ENCODE results near the gene NECAB3. TPM values are rescaled to one million over a fixed set of nuclear protein-coding genes. Genes with fewer than 3 reads are reported as not detected.

The NECAB3 gene
- total RNA-seq, 1 experiment from 2014 or later: 105 TPM

- CTCF ChIA-PET: no interaction called here
- no peak overlapping the region for H3K4me3 ChIP-seq (ENCODE audit: low read depth, low read length)
- no peaks in the 10 kb centered on the region for H3K27me3 ChIP-seq (replicated peaks; ENCODE audit: control insufficient read depth, insufficient read depth, low read length)
- peaks cover 88% of the 10 kb centered on the region for H3K36me3 Mint-ChIP-seq (ENCODE audit: insufficient read depth, unreplicated experiment)
- H3K4me1 Mint-ChIP-seq (ENCODE audit: low read depth, unreplicated experiment): peaks cover 14% of the 10 kb centered on the region
- H3K27ac Mint-ChIP-seq (ENCODE audit: unreplicated experiment): peak overlapping the region; percentile 7
- H3K4me3 Mint-ChIP-seq (ENCODE audit: unreplicated experiment): no peak overlapping the region
- peaks cover 23% of the 10 kb centered on the region for H3K4me1 ChIP-seq
- no TSS peak for BruUV-seq (replicated peaks)
- no peak for TF ChIP-seq CTCF (IDR thresholded peaks at IDR 0.05; ENCODE audit: insufficient read depth in 1 of 2, low read depth in 1 of 2, low read length in 1 of 2, severe bottlenecking in 1 of 2, unreplicated experiment in 1 of 2)
- intact Hi-C loops (cut with micrococcal nuclease; ENCODE audit: unreplicated experiment): no loop called here
- H3K27me3 Mint-ChIP-seq (ENCODE audit: insufficient read depth, unreplicated experiment): no peaks in the 10 kb centered on the region
- H3K9me3 Mint-ChIP-seq (ENCODE audit: unreplicated experiment): no peaks in the 10 kb centered on the region
- no peak for DNase-seq
- no peaks in the 10 kb centered on the region for H3K9me3 ChIP-seq
- POLR2A ChIA-PET: interaction anchor here (0.6 kb wide), 1 partner anchor 90 kb away, joined by 3 read pairs; no protein-coding TSS in a partner anchor
- H3K36me3 ChIP-seq (ENCODE audit: control insufficient read depth, insufficient read depth, low read length): 0 out of 2 replicates have a peak, but pooled peaks cover 1% of the 10 kb centered on the region
Observed at GRCh38 chr20:33658929-33659328, 15.3 kb downstream of the NECAB3 start.

GRCh38 chr20:33658510-33658909, 15.7 kb downstream of the NECAB3 start:
- Histone ChIP-seq H3K4me1 (peaks cover 28% of the 10 kb centered on the region), H3K4me3 (ENCODE audit: low read depth, low read length) (no peak overlapping the region), H3K27me3 (replicated peaks; ENCODE audit: control insufficient read depth, insufficient read depth, low read length) (no peaks in the 10 kb centered on the region), H3K36me3 (ENCODE audit: control insufficient read depth, insufficient read depth, low read length) (0 out of 2 replicates have a peak, but pooled peaks cover 1% of the 10 kb centered on the region), H3K9me3 (no peaks in the 10 kb centered on the region)
- intact Hi-C loops (cut with micrococcal nuclease; ENCODE audit: unreplicated experiment): no loop called here
- no peaks in the 10 kb centered on the region for H3K27me3 Mint-ChIP-seq (ENCODE audit: insufficient read depth, unreplicated experiment)
- POLR2A ChIA-PET: interaction anchor here (0.6 kb wide), 1 partner anchor 90 kb away, joined by 3 read pairs; no protein-coding TSS in a partner anchor
- CTCF ChIA-PET: no interaction called here
- H3K4me1 Mint-ChIP-seq (ENCODE audit: low read depth, unreplicated experiment): peaks cover 18% of the 10 kb centered on the region
- BruUV-seq (replicated peaks): no TSS peak
- TF ChIP-seq CTCF (IDR thresholded peaks at IDR 0.05; ENCODE audit: insufficient read depth in 1 of 2, low read depth in 1 of 2, low read length in 1 of 2, severe bottlenecking in 1 of 2, unreplicated experiment in 1 of 2): no peak
- peak in 1 of 2 experiments; percentile 45 for DNase-seq
- H3K36me3 Mint-ChIP-seq (ENCODE audit: insufficient read depth, unreplicated experiment): peaks cover 88% of the 10 kb centered on the region
- H3K9me3 Mint-ChIP-seq (ENCODE audit: unreplicated experiment): no peaks in the 10 kb centered on the region
- H3K4me3 Mint-ChIP-seq (ENCODE audit: unreplicated experiment): no peak overlapping the region
- H3K27ac Mint-ChIP-seq (ENCODE audit: unreplicated experiment): no peak overlapping the region

DNA sequence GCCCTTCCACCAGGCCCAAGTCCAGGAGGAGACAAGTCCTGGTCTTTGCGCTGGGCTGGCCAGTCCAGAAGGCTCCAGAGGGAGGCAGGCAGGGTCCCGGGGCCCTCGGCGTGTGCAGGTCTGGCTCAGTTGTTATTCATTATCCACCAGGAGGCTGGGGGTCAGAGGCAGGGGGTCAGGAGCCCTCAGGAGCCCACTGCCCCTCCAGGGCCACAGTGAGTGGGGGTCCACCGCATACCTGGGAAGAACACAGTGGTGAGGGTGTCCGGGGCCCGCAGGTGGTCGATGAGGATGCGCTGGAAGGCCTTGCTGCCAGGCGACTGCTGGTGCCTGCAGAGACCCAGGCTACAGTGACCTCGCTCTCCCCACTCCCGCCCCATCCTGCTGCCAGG, 16.5 kb downstream of the NECAB3 start:
- no peak overlapping the region for H3K4me3 Mint-ChIP-seq (ENCODE audit: unreplicated experiment)
- DNase-seq: peak in 1 of 2 experiments; percentile 22
- H3K9me3 ChIP-seq: no peaks in the 10 kb centered on the region
- POLR2A ChIA-PET: no interaction called here
- no peak overlapping the region for H3K27ac Mint-ChIP-seq (ENCODE audit: unreplicated experiment)
- no peaks in the 10 kb centered on the region for H3K27me3 Mint-ChIP-seq (ENCODE audit: insufficient read depth, unreplicated experiment)
- H3K27me3 ChIP-seq (replicated peaks; ENCODE audit: control insufficient read depth, insufficient read depth, low read length): no peaks in the 10 kb centered on the region
- BruUV-seq (replicated peaks): no TSS peak
- CTCF ChIA-PET: no interaction called here
- H3K9me3 Mint-ChIP-seq (ENCODE audit: unreplicated experiment): no peaks in the 10 kb centered on the region
- peaks cover 88% of the 10 kb centered on the region for H3K36me3 Mint-ChIP-seq (ENCODE audit: insufficient read depth, unreplicated experiment)
- intact Hi-C loops (cut with micrococcal nuclease; ENCODE audit: unreplicated experiment): no loop called here
- H3K36me3 ChIP-seq (ENCODE audit: control insufficient read depth, insufficient read depth, low read length): 0 out of 2 replicates have a peak, but pooled peaks cover 1% of the 10 kb centered on the region
- H3K4me1 Mint-ChIP-seq (ENCODE audit: low read depth, unreplicated experiment): peaks cover 25% of the 10 kb centered on the region
- H3K4me3 ChIP-seq (ENCODE audit: low read depth, low read length): no peak overlapping the region
- H3K4me1 ChIP-seq: peaks cover 29% of the 10 kb centered on the region
- TF ChIP-seq CTCF (IDR thresholded peaks at IDR 0.05; ENCODE audit: insufficient read depth in 1 of 2, low read depth in 1 of 2, low read length in 1 of 2, severe bottlenecking in 1 of 2, unreplicated experiment in 1 of 2): no peak

All from Caco-2 (cell line).